GM12878 (cell line): Measurements from ENCODE around the gene VWA7. TPM values are rescaled to one million over a fixed set of nuclear protein-coding genes. Genes with fewer than 3 reads are reported as not detected.
"Not testable (repeated sequence)": the region's sequence is repeated elsewhere in the genome, so short reads cannot be mapped to it uniquely, and the experiment has no call there.

Experiments used
- ATAC-seq: fragments of 200-7000 bp; cut with Tn5 transposase; 3 replicates; pipeline ENCODE4 v1.9.1; 2020; ENCODE audit warnings: mild to moderate bottlenecking, moderate library complexity
- BruUV-seq: library from RNA; stranded (reverse); fragments of 400-500 nt; replicated peaks from 2 replicates; lab custom pipeline; 2021; lab: Mats Ljungman, UMichigan
- CTCF ChIA-PET: fragments of 300-600 bp; sonication (Branson Sonifier 250); formaldehyde crosslinking; extraction: SDS; loops from one replicate; lab custom pipeline; 2021; ENCODE audit warnings: inconsistent platforms; lab: Yijun Ruan, JAX
- POLR2A ChIA-PET: fragments of 350-600 bp; formaldehyde crosslinking; extraction: SDS; loops from one replicate; lab custom pipeline; 2021; ENCODE audit warnings: inconsistent platforms; lab: Charles Lee
- RAD21 ChIA-PET: fragments of 300-600 bp; sonication (Branson Sonifier 250); formaldehyde crosslinking; loops from one replicate; lab custom pipeline; 2023; ENCODE audit warnings: antibody characterized with exemption; ENCODE audit not compliant: unreplicated experiment; lab: Charles Lee
- SMC1A ChIA-PET: fragments of 300-600 bp; sonication (Branson Sonifier 250); formaldehyde crosslinking; loops from one replicate; lab custom pipeline; 2023; ENCODE audit not compliant: unreplicated experiment, uncharacterized antibody; lab: Charles Lee
- DNase-seq: peaks from one replicate; pipeline ENCODE4 v3.0.0-alpha.2; 2011; ENCODE audit warnings: low read depth, low spot score
- FAIRE-seq: peaks from 3 replicates; lab custom pipeline; 2011; peaks lifted over from hg19 to GRCh38; lab: Jason Lieb, UNC
- H2AFZ ChIP-seq: 2 replicates; pipeline ENCODE4 v1.6.0; 2011; ENCODE audit warnings: low read depth, low read length, control low read depth; ENCODE audit not compliant: control insufficient read depth
- H3K27ac ChIP-seq: 2 replicates; pipeline ENCODE4 v1.5.1; 2011; ENCODE audit warnings: control low read depth; ENCODE audit not compliant: control insufficient read depth, insufficient read depth
- H3K27me3 ChIP-seq, 2 experiments: replicated peaks in 1 of 2; 2 replicates each; pipeline versions ENCODE4 v1.6.0 to v1.6.1; 2011; ENCODE audit warnings: low read length in 1 of 2; ENCODE audit not compliant: control insufficient read depth in 2 of 2, insufficient read depth in 2 of 2
- H3K36me3 ChIP-seq, 2 experiments: 2 replicates each; pipeline ENCODE4 v1.5.1; 2011; ENCODE audit warnings: low read length in 1 of 2; ENCODE audit not compliant: control insufficient read depth in 2 of 2, insufficient read depth in 2 of 2
- H3K4me1 ChIP-seq: 2 replicates; pipeline ENCODE4 v1.6.1; 2011; ENCODE audit warnings: mild to moderate bottlenecking, low read length, moderate library complexity, mixed read lengths; ENCODE audit not compliant: control insufficient read depth, insufficient read depth
- H3K4me2 ChIP-seq: 2 replicates; pipeline ENCODE4 v1.6.0; 2011; ENCODE audit warnings: control low read depth; ENCODE audit not compliant: control insufficient read depth, insufficient read depth
- H3K4me3 ChIP-seq: fragments of 200-600 bp; sonication (generic); 2 replicates; pipeline ENCODE4 v1.5.1; 2016
- H3K79me2 ChIP-seq: 2 replicates; pipeline ENCODE4 v1.6.0; 2011; ENCODE audit warnings: low read length; ENCODE audit not compliant: control insufficient read depth, insufficient read depth
- H3K9ac ChIP-seq: 2 replicates; pipeline ENCODE4 v1.8.0; 2011; ENCODE audit warnings: low read length, control low read depth, mixed read lengths; ENCODE audit not compliant: control insufficient read depth, insufficient read depth
- H3K9me3 ChIP-seq: replicated peaks from 3 replicates; pipeline ENCODE4 v1.5.1; 2011; ENCODE audit warnings: mild to moderate bottlenecking, low read length; ENCODE audit not compliant: control insufficient read depth, insufficient read depth
- H4K20me1 ChIP-seq: 2 replicates; pipeline ENCODE4 v1.6.0; 2011; ENCODE audit not compliant: control insufficient read depth, insufficient read depth
- ATF7 ChIP-seq: fragments of 450-650 bp; IDR thresholded peaks from 2 replicates; pipeline ENCODE4 v1.6.1; 2016; ENCODE audit warnings: low read depth, mild to moderate bottlenecking
- CTCF ChIP-seq, 3 experiments: IDR thresholded peaks in 2 of 3; conservative IDR thresholded peaks in 1 of 3; 2 replicates each; pipeline ENCODE4 v1.5.1; 2011; ENCODE audit warnings: low read depth in 3 of 3, low read length in 3 of 3, mild to moderate bottlenecking in 3 of 3, control low read depth in 2 of 3, moderate library complexity in 2 of 3, inconsistent platforms in 1 of 3, mixed read lengths in 1 of 3; ENCODE audit not compliant: control insufficient read depth in 2 of 3, insufficient read depth in 1 of 3; ENCODE audit errors: extremely low read depth in 1 of 3
- ETV6 ChIP-seq, 2 experiments: fragments of 450-650 bp in 1 of 2; IDR thresholded peaks in 1 of 2; conservative IDR thresholded peaks in 1 of 2; 2 replicates each; pipeline ENCODE4 v1.6.1; 2014; ENCODE audit warnings: antibody characterized with exemption in 1 of 2, borderline replicate concordance in 1 of 2, low read depth in 1 of 2, mild to moderate bottlenecking in 1 of 2, moderate library complexity in 1 of 2
- MLLT1 ChIP-seq: fragments of 450-650 bp; IDR thresholded peaks from 2 replicates; pipeline ENCODE4 v1.6.1; 2016; ENCODE audit warnings: mild to moderate bottlenecking
- RAD21 ChIP-seq: IDR thresholded peaks from 2 replicates; pipeline ENCODE4 v1.6.1; 2011; ENCODE audit warnings: mild to moderate bottlenecking, low read depth, low read length, moderate library complexity; ENCODE audit not compliant: insufficient read depth
- WGBS: methylation state at CpG from one replicate; pipeline ENCODE4 v1.1.6; 2016; ENCODE audit warnings: low lambda C conversion rate; ENCODE audit not compliant: insufficient replicate concordance, insufficient coverage; ENCODE audit errors: missing lambda C conversion rate; 5-methylcytosine and 5-hydroxymethylcytosine counted together
- in situ Hi-C: fragments of 300-500 bp; cut with MboI; formaldehyde crosslinking; loops from 9 replicates; pipeline ENCODE4 v1.14.3; 2018; ENCODE audit warnings: mixed read lengths
- intact Hi-C: fragments of 100-400 bp; cut with micrococcal nuclease; formaldehyde crosslinking; loops from one replicate; pipeline ENCODE4 v1.14.2; 2022; ENCODE audit not compliant: unreplicated experiment
- polyA plus RNA-seq, 11 experiments: library from polyadenylated mRNA; depleted of rRNA in 4 of 11; unstranded in 6 of 11; stranded (reverse) in 5 of 11; fragments of >200 nt; fragmentation: Nextera tagmentation in 4 of 11; fragmentation: Illumina TruSeq in 1 of 11; extraction: Ambion mirVana in 4 of 11; extraction: Trizol in 1 of 11; gene quantifications; 1 replicate in 1 of 11; 2 replicates in 10 of 11; pipeline versions ENCODE4 v1.2.1 to v1.2.3, GENCODE V29; 2011 to 2016; ENCODE audit warnings: inconsistent platforms in 2 of 11, missing spikeins in 2 of 11, low read depth in 1 of 11
- total RNA-seq, 4 experiments: library from RNA; depleted of rRNA in 3 of 4; stranded (reverse); fragments of >200 nt in 3 of 4; fragmentation: Illumina TruSeq in 1 of 4; extraction: Trizol in 1 of 4; gene quantifications; 2 replicates each; pipeline versions ENCODE4 v1.2.1 to v1.2.3, GENCODE V29; 2013 to 2021

Gene VWA7
- total and polyA plus RNA-seq, 10 of the 15 experiments (the other 5 are each of a cell fraction or from before 2014, with no cell fraction given): 0.11 to 3.1 (median 1.2) TPM; not detected in 1

- BruUV-seq: TSS peak; percentile 56
- ATAC-seq, H3K36me3 ChIP-seq, in situ Hi-C loops, H3K9ac ChIP-seq, H3K27ac ChIP-seq, FAIRE-seq, intact Hi-C loops, H3K79me2 ChIP-seq, H3K9me3 ChIP-seq, DNase-seq, H4K20me1 ChIP-seq, H3K27me3 ChIP-seq: not testable (repeated sequence)
- ChIA-PET RAD21 (interaction anchor here (1.0 to 1.5 kb wide), 3 partner anchors 10 to 13 kb away, joined by 3 to 5 read pairs (median 3); partner anchors contain the start of gene LSM2), CTCF (interaction anchor here (1.4 to 1.9 kb wide), 2 partner anchors 27 to 88 kb away, joined by 5 to 6 read pairs; partner anchors contain the start of gene DDAH2), POLR2A (interaction anchor here (0.6 to 11.3 kb wide), 3 partner anchors 11 to 611 kb away, joined by 4 to 158 read pairs (median 5); partner anchors contain the start of genes CLIC1, LSM2 and MSH5), SMC1A (interaction anchor here (1.0 to 1.5 kb wide), 4 partner anchors 11 to 43 kb away, joined by 3 to 9 read pairs (median 4); partner anchors contain the start of gene LSM2)
- TF ChIP-seq RAD21 (peak; percentile 33; the same call in 1 of the 2 replicates), CTCF (IDR thresholded peaks at IDR 0.05 in 2 of 3, conservative IDR thresholded peaks at IDR 0.05 in 1 of 3; ENCODE audit: control insufficient read depth in 2 of 3, extremely low read depth in 1 of 3, insufficient read depth in 1 of 3, low read depth in 3 of 3, low read length in 3 of 3) (peak in 1 of 3 experiments; percentile 40; a peak in 1 of 6 replicates), ETV6 (conservative IDR thresholded peaks at IDR 0.05 in 1 of 2, IDR thresholded peaks at IDR 0.05 in 1 of 2; ENCODE audit: borderline replicate concordance in 1 of 2, low read depth in 1 of 2) (peak in 1 of 2 experiments; percentile 14; a peak in 1 of 4 replicates), MLLT1 (0 out of 2 replicates have a peak, but pooled peaks have one; percentile 16), ATF7 (peak; percentile 30; the same call in 1 of the 2 replicates)
- Histone ChIP-seq H3K4me3 (peak overlapping the region; percentile 52; the same call in 1 of the 2 replicates), H3K4me2 (peak overlapping the region; percentile 60), H3K4me1 (peaks cover 21% of the 10 kb centered on the region), H2AFZ (peak overlapping the region; percentile 12)
- WGBS: 15% methylated on average over 10 of the region's 37 CpGs
These were observed 40.2 kb upstream of the VWA7 start for GRCh38 chr6:31817133-31817928.
